Naive thymus-derived CD8-positive, alpha-beta T cell (primary cell): ENCODE measurements around the gene ZMIZ1. TPM values are rescaled to one million over a fixed set of nuclear protein-coding genes. Genes with fewer than 3 reads are reported as not detected.

Experiments
- ATAC-seq, 2 donors: fragments of 150-1000 bp; cut with Tn5 transposase in 1 of 2; sonication (Bioruptor Pico), chemical (Tn5 transposase) in 1 of 2; 1 replicate in 1 of 2; 2 replicates in 1 of 2; pipeline ENCODE4 v1.10.0; 2021; ENCODE audit warnings: mild to moderate bottlenecking in 2 of 2, moderate library complexity in 2 of 2
- POLR2A ChIA-PET: fragments of 350-600 bp; sonication (Branson Sonifier 250); formaldehyde crosslinking; loops from one replicate; lab custom pipeline; 2021; ENCODE audit warnings: antibody characterized with exemption; lab: Charles Lee
- DNase-seq, 10 donors: peaks; one replicate each; pipeline versions ENCODE4 v3.0.0 to v3.0.0-alpha.2; 2020 to 2022
- H3K27ac Mint-ChIP-seq, 10 donors: one replicate each; pipeline ENCODE4 v1.8.0; 2020 to 2022; ENCODE audit warnings: mild to moderate bottlenecking in 10 of 10, mixed read lengths in 10 of 10, moderate library complexity in 4 of 10, inconsistent platforms in 1 of 10
- H3K27me3 Mint-ChIP-seq, 5 donors: one replicate each; pipeline ENCODE4 v1.8.0; 2021 to 2022; ENCODE audit warnings: mixed read lengths in 5 of 5
- H3K36me3 Mint-ChIP-seq, 3 donors: one replicate each; pipeline ENCODE4 v1.8.0; 2020 to 2022; ENCODE audit warnings: mixed read lengths in 3 of 3, mild to moderate bottlenecking in 2 of 3, inconsistent platforms in 1 of 3
- H3K4me1 Mint-ChIP-seq, 4 donors: one replicate each; pipeline ENCODE4 v1.8.0; 2021 to 2022; ENCODE audit warnings: mixed read lengths in 4 of 4
- H3K4me3 Mint-ChIP-seq, 10 donors: one replicate each; pipeline ENCODE4 v1.8.0; 2020 to 2022; ENCODE audit warnings: mild to moderate bottlenecking in 10 of 10, mixed read lengths in 10 of 10, moderate library complexity in 6 of 10, inconsistent platforms in 1 of 10
- H3K9me3 Mint-ChIP-seq, 9 donors: one replicate each; pipeline ENCODE4 v1.8.0; 2020 to 2022; ENCODE audit warnings: mixed read lengths in 9 of 9, mild to moderate bottlenecking in 3 of 9, inconsistent platforms in 1 of 9, moderate library complexity in 1 of 9
- polyA plus RNA-seq, 3 donors: library from polyadenylated mRNA; unstranded; fragments of 300-500 nt; fragmentation: Illumina TruSeq; gene quantifications; one replicate each; pipeline ENCODE4 v1.2.3, GENCODE V29; 2021
- total RNA-seq, 8 experiments: library from RNA in 2 of 8; stranded (reverse) in 2 of 8; gene quantifications; one replicate each; pipeline ENCODE4 v1.2.3 and lab custom pipeline; 2021 to 2026

ZMIZ1 gene
- total and polyA plus RNA-seq, 5 experiments from 2014 or later, result 1.4 to 11.6 (median 2.7) TPM

DNA sequence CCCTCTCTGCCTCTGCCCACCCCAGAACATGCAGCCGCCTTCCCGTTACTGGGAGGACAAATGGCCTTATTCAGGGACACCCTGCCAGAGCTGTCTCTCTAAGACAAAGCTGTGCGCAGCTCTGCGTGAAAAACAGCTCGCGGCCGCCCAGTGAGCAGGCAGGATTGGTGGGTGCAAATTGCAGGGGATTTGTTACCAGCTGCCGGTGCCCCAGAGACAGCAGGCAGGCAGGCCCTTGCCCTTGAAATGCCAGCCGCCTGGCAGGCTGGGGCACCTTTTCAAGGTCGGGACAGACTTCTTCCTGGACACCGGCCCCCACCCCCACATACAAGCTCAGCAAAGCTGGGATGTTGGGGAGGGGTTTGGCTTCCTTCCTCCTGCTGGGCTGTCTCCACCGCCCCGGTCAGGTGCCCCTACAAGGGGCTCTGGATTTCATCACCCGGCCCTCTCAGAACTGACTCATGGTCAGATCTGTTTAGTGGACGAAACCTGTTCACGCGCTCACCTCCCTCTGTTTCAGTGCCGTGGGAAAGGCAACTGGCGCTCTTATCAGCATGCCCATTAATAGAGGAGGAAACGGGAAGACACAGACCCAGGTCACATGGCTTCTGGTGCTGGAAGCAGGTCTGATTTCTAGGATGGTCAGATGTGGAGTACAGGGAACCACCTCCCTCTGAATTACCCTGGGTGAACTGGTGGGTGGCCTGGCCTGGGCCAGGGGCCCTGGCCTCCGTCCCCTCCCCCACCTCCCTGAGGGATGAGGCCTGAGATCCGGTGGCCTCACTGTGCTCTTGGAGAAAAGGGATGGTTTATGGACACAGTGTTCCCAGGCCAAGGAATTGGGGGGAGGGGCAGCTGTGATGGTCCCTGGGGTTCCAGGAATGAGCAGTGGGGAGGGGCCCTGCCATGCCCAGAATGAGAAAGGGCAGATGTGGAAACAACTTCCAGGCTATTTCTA is 154.6 kb downstream of the ZMIZ1 start:
- ATAC-seq (no peak), DNase-seq (no peak)
- POLR2A ChIA-PET, result no interaction called here
- Mint-ChIP-seq H3K27ac (peak overlapping the region in 2 of 10 donors; percentile 3 to 66), H3K27me3 (no peaks in the 10 kb centered on the region), H3K36me3 (peaks cover 0 to 20% (median 0%) of the 10 kb centered on the region in 3 donors), H3K4me1 (peaks cover 0 to 10% (median 0%) of the 10 kb centered on the region in 4 donors), H3K4me3 (no peak overlapping the region), H3K9me3 (no peaks in the 10 kb centered on the region)

DNA sequence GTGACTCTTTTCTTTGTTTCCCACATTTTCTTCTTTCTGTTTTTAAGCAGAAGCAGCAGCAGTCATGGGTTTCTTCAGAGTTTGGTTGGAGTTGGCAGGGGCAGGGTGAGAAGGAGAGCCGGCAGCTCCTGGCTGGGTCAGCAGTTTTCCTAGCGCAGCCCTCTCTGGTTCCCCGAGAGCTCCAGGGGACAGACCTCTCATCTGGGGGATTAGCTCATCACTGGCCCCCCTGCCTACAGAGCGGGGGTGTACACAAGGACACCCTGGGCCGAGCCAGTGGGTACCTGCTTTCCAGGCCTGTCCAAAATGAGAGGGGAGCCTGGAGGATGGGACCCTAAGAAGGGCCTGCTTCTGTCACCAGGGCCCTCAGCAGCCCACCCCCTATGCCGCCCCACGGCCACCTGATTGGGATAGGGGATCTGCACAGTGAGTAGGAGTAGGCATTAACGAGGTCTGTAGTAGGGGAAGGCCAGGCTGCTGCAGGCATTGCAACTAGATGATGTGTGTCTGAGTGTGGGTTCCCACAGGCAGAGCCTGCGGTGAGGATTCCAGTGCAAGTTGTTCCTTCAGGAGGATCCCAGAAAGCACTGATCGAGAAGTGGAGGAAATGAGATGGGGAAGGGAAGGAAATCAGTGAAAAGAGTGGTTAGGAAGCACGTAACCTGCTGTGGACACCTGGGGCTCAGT is 155.6 kb downstream of the ZMIZ1 start:
- Mint-ChIP-seq H3K27ac (peak overlapping the region in 3 of 10 donors; percentile 26 to 62 (median 29)), H3K36me3 (peaks cover 0 to 18% (median 0%) of the 10 kb centered on the region in 3 donors), H3K4me1 (peaks cover 0 to 8% (median 0%) of the 10 kb centered on the region in 4 donors), H3K27me3 (no peaks in the 10 kb centered on the region), H3K4me3 (no peak overlapping the region), H3K9me3 (no peaks in the 10 kb centered on the region)
- POLR2A ChIA-PET, result no interaction called here
- no peak for DNase-seq
- no peak for ATAC-seq

DNA sequence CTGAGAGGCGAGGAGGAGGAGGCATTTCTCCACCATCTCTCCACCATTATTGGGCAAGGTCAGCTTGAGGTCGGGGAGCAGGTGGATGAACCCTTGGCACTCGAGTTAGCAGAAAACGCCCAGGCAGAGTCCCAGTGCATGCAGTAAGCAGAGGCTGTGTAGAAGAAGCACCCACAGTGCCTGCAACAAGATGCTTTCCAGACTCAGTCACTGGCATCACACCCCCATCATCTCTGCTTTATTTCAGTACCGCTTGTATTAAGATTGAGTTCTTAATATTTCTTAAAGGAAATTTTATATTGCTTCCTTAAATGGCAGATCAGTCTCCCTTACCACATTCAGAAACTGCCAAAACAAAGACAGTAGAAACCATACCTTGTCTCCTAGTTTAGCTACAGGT is 156.2 kb downstream of the ZMIZ1 start:
- ATAC-seq (no peak), DNase-seq (no peak)
- Mint-ChIP-seq H3K36me3 (peaks cover 0 to 15% (median 0%) of the 10 kb centered on the region in 3 donors), H3K27me3 (no peaks in the 10 kb centered on the region), H3K9me3 (no peaks in the 10 kb centered on the region), H3K27ac (peak overlapping the region in 1 of 10 donors; percentile 26), H3K4me1 (peaks cover 0 to 8% (median 0%) of the 10 kb centered on the region in 4 donors), H3K4me3 (no peak overlapping the region)
- POLR2A ChIA-PET, result no interaction called here

DNA sequence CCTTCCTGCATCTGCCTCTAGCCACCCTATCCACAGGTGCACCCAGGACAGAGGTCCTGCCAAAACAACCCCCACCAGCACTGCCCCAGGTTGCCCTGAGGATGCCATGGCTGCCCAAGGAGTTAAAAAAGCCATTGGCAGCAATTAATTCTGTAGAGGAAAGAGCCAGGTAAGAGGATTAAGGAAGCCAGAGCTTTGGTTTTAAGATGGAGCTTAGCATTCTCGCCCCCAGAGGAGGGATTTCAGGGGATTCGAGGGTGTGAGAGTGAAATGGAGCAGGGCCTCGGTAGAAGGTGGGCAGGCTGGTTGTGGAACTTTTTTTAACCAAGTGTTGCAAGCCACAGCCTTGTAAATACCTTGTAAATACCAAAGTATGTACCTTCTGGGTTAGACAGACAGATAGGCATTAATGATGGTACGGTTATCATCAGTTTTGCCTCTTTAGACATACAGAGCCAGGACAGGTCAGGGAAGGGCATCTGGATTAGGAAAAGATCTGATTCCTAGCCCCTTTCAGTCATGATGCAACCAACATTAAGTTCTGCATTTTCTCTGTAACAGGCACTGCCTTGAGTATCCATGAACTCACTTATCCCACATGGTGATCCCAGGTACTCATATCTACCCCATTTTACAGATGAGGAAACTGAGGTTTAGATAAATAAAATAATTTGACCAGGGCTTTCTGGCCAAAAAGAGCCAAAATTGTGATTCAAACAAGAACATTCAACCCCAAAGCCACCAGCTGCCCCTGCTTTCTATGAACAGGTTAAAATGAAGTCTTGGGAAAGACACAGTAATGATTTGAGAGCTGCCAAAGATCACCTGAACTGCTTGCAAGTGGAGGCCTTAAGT is 157.9 kb downstream of the ZMIZ1 start:
- Mint-ChIP-seq H3K9me3 (no peaks in the 10 kb centered on the region), H3K4me3 (no peak overlapping the region), H3K36me3 (peaks cover 0 to 14% (median 0%) of the 10 kb centered on the region in 3 donors), H3K4me1 (peaks cover 0 to 4% (median 2%) of the 10 kb centered on the region in 4 donors), H3K27ac (peak overlapping the region in 3 of 10 donors; percentile 17 to 66 (median 37)), H3K27me3 (no peaks in the 10 kb centered on the region)
- POLR2A ChIA-PET, result no interaction called here
- no peak for DNase-seq
- ATAC-seq, result no peak

DNA sequence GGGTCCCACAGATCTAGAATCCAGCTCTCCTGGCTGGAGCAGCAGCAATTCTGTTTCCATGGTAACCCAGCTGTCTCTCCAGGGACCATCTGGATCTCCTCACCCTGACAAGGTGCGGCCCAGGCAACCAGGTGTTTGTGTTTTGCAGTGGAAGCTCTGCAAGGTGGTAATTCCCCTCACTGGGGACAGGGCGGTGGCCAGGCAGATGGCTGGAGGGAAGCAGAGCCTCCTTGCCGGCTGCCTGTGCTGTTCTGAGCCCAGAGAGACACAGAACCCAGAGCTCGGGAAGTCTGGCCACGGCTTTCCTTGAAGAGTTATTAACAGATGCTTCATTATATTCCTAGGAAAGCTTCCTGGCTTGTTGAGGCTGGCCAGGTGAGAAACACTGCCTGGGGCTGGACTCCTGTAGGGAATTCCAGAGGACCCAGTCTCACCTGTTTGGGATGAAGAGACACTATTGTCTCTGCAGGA is 160.3 kb downstream of the ZMIZ1 start:
- Mint-ChIP-seq H3K4me3 (no peak overlapping the region), H3K27me3 (no peaks in the 10 kb centered on the region), H3K27ac (no peak overlapping the region), H3K9me3 (no peaks in the 10 kb centered on the region), H3K4me1 (peaks cover 0 to 6% (median 2%) of the 10 kb centered on the region in 4 donors), H3K36me3 (peaks cover 0 to 8% (median 0%) of the 10 kb centered on the region in 3 donors)
- ATAC-seq (no peak), DNase-seq (no peak)
- POLR2A ChIA-PET, result interaction anchor here (0.7 kb wide), 1 partner anchor 183 kb away, joined by 4 read pairs; no protein-coding TSS in a partner anchor

DNA sequence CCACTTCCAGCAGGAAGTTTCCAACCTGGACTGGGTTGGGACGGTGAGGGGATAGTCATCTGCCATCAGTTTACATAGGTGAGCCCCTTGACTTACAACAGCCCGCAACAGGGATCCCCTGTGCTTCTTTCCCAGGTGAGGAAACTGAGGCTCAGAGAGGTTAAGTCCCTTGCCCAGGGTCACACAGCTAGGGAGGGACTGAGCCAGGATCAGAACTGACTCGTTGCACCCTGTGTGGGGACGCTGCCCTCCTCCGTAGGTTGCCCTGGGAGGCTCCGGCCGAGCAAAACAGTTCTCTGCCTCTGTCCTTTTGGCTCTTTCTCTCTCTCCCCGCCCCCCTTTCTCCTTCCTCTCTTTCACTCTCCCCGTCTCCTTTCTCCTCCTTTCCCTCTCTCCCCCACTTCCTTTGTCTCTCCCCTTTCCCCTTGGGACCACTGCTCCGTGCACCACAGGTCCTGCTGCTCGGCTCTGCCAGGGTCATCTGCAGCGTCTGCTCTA is 161.1 kb downstream of the ZMIZ1 start:
- H3K27ac Mint-ChIP-seq, result no peak overlapping the region
- H3K4me1 Mint-ChIP-seq, result peaks cover 0 to 5% (median 2%) of the 10 kb centered on the region in 4 donors
- peaks cover 0 to 8% (median 0%) of the 10 kb centered on the region in 3 donors for H3K36me3 Mint-ChIP-seq
- H3K27me3 Mint-ChIP-seq, result no peaks in the 10 kb centered on the region
- ATAC-seq (no peak), DNase-seq (no peak)
- H3K4me3 Mint-ChIP-seq, result no peak overlapping the region
- POLR2A ChIA-PET, result interaction anchor here (0.7 kb wide), 1 partner anchor 184 kb away, joined by 4 read pairs; no protein-coding TSS in a partner anchor
- H3K9me3 Mint-ChIP-seq, result no peaks in the 10 kb centered on the region

DNA sequence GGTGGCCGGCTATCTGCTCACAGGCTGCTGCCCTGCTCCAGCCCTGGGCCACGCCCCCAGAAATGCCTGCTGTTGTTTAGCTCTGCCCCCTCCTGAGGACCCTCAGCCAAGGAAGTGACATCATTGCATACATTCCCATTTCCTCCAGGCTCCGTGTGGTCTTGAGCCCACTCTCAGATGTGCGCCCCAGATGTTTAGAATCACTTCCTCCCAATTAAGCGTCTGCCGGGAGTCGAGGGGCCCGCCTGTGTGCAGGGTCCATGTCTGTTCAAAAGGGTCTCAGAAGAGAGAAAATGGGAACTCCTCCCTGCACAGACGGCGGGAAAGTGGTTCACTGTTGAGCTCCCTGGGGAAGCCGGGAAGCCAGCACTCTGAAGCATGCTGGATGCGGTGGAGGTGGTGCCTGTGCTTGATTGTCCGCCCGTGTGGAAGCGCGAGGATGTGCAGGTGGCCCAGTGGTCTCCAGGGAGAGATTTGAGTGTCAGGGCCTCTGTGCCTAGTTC is 161.6 kb downstream of the ZMIZ1 start:
- Mint-ChIP-seq H3K9me3 (no peaks in the 10 kb centered on the region), H3K36me3 (peaks cover 0 to 10% (median 0%) of the 10 kb centered on the region in 3 donors), H3K4me1 (peaks cover 1 to 5% (median 3%) of the 10 kb centered on the region in 4 donors), H3K27me3 (no peaks in the 10 kb centered on the region), H3K27ac (no peak overlapping the region), H3K4me3 (no peak overlapping the region)
- POLR2A ChIA-PET, result no interaction called here
- DNase-seq, result no peak
- ATAC-seq, result no peak

DNA sequence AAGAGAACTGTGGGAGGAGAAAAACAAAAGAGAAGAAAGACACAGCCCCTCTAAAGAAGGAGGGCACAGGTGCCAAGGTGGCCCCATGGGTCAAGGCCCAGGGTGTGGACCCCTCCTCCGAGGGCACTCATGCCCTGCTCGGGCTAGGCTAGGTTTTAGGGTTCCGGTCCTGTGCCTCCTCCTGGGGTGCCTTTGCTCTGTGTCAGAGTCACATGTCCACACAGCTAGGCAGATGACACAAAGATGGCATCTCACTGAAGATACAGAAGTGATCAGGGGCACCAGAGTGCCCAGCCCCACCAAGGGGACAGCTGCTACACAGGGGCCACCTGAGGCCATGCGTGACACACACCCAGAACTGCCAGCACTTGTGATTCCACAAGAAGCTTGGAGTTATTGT is 162.1 kb downstream of the ZMIZ1 start:
- DNase-seq, result no peak
- H3K4me3 Mint-ChIP-seq, result no peak overlapping the region
- H3K4me1 Mint-ChIP-seq, result peaks cover 5 to 7% (median 6%) of the 10 kb centered on the region in 4 donors
- no peak for ATAC-seq
- POLR2A ChIA-PET, result no interaction called here
- H3K27ac Mint-ChIP-seq, result no peak overlapping the region
- no peaks in the 10 kb centered on the region for H3K27me3 Mint-ChIP-seq
- H3K9me3 Mint-ChIP-seq, result no peaks in the 10 kb centered on the region
- peaks cover 0 to 12% (median 0%) of the 10 kb centered on the region in 3 donors for H3K36me3 Mint-ChIP-seq

DNA sequence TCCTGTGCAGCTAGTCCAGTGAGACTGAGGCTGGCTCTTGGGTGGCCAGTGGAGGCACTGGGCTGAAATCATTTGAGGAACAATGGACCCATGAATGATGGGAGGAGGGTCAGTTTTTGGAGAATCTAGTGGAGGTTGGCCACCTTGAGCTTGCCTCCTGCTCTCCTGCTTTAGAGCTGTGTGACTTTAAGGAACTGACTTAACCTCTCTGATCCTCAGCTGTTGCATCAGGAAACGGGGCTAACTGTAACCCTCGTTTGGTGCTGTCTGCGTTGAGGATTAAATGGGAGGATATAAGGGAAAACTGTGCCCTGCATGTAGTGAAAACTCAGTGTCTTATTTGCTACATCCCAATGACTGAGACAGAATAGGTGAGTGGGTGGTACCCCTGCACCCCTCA is 163.1 kb downstream of the ZMIZ1 start:
- H3K4me3 Mint-ChIP-seq, result no peak overlapping the region
- no peaks in the 10 kb centered on the region for H3K27me3 Mint-ChIP-seq
- POLR2A ChIA-PET, result no interaction called here
- peaks cover 0 to 9% (median 0%) of the 10 kb centered on the region in 3 donors for H3K36me3 Mint-ChIP-seq
- no peaks in the 10 kb centered on the region for H3K9me3 Mint-ChIP-seq
- DNase-seq, result no peak
- no peak for ATAC-seq
- H3K27ac Mint-ChIP-seq, result peak overlapping the region in 1 of 10 donors; percentile 73
- peaks cover 5 to 14% (median 9%) of the 10 kb centered on the region in 4 donors for H3K4me1 Mint-ChIP-seq

DNA sequence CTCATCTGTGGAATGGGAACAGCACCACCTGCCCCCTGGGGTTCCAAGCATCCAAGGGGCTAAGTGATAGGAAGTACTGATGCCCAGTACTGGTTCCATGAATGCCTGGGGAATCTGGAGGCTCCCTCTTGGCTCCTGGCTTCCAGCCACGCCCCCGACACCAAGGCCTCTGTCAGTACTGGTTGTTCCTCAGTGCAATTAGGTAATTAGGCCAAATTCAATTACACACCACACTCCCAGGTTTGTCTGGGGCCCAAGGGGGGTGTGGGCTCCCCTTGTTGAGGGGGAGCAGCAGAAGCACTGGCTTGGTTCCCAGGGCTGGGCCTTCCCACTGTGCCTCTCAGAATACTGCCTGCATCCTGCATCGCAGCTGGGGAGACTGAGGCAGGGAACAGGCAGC is 164.1 kb downstream of the ZMIZ1 start:
- H3K4me1 Mint-ChIP-seq, result peaks cover 5 to 15% (median 13%) of the 10 kb centered on the region in 4 donors
- POLR2A ChIA-PET, result no interaction called here
- H3K36me3 Mint-ChIP-seq, result peaks cover 0 to 9% (median 0%) of the 10 kb centered on the region in 3 donors
- no peak overlapping the region for H3K27ac Mint-ChIP-seq
- H3K4me3 Mint-ChIP-seq, result no peak overlapping the region
- H3K27me3 Mint-ChIP-seq, result no peaks in the 10 kb centered on the region
- DNase-seq (no peak), ATAC-seq (no peak)
- no peaks in the 10 kb centered on the region for H3K9me3 Mint-ChIP-seq

DNA sequence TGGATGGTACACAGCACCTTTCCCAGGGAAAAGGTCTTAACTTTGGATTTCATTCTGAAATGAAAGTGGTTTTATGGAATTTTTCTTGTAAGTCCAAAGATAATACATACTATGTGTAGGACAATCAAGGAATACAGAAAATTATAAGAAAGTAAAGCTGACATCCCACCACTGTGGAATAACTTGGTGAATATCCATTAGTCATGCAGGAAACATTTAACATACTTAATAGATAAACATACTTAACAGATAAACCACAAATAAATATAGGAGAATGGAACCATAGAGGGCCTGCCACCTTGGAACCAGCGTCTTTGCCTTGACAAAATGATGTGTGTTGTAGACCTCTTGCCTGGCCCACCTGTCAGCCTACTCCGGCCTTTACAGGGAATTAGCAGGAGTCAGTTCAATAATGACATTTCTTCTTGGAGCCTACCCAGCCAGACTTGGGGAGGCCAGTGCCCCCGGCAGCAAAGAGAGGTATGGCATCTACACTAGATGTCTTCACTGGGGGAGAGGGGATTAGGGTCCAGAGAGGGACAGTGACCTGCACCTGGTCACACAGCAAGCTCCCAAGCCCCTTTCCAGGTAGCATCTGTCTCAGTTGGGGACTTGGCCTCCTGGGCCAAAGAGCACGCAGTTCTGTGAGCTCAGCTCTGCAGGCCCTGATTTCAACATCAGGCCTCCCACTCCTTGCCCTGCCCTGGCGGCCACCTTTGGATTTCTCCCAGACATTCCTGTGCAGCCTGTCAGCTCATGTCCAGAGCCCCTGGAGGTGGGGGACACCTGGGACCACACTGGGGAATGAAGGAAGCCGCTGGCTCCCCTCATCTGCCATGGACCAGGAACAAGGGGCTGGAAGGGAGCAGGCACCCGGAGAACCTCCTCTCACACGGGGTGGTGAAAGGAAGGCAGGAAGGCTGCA is 165.9 kb downstream of the ZMIZ1 start:
- Mint-ChIP-seq H3K27me3 (no peaks in the 10 kb centered on the region), H3K4me1 (peaks cover 5 to 19% (median 13%) of the 10 kb centered on the region in 4 donors), H3K36me3 (peaks cover 0 to 7% (median 0%) of the 10 kb centered on the region in 3 donors), H3K27ac (peak overlapping the region in 2 of 10 donors; percentile 1 to 7), H3K4me3 (no peak overlapping the region), H3K9me3 (no peaks in the 10 kb centered on the region)
- DNase-seq (no peak), ATAC-seq (no peak)
- POLR2A ChIA-PET, result no interaction called here
